Ovary (tissue), 9 donors: ENCODE data around the gene EXOC6B. TPM values are rescaled to one million over a fixed set of nuclear protein-coding genes. Genes with fewer than 3 reads are reported as not detected.

Experiments
- DNase-seq, 5 donors: peaks; one replicate each; pipeline ENCODE4 v3.0.0-alpha.2; 2019 to 2020
- H3K27ac ChIP-seq, 2 donors: fragments of 200-600 bp; one replicate each; pipeline versions ENCODE4 v1.5.1 to v1.8.0; 2019 to 2022
- H3K27me3 ChIP-seq: fragments of 200-600 bp; one replicate; pipeline ENCODE4 v1.8.0; 2022
- H3K36me3 ChIP-seq: fragments of 200-600 bp; sonication (generic); one replicate; pipeline ENCODE4 v1.5.1; 2019
- H3K4me1 ChIP-seq: one replicate; pipeline ENCODE4 v1.8.1; 2013; ENCODE audit warnings: mild to moderate bottlenecking, moderate library complexity; ENCODE audit not compliant: insufficient read depth
- H3K4me3 ChIP-seq: fragments of 200-600 bp; sonication (generic); one replicate; pipeline ENCODE4 v1.5.1; 2017
- H3K9me3 ChIP-seq, 2 donors: fragments of 200-600 bp in 1 of 2; sonication (generic) in 1 of 2; one replicate each; pipeline versions ENCODE4 v1.5.1 to v1.8.1; 2013 to 2019; ENCODE audit warnings: mild to moderate bottlenecking in 1 of 2, moderate library complexity in 1 of 2
- EP300 ChIP-seq: sonication (generic); formaldehyde crosslinking; IDR thresholded peaks from one replicate; pipeline ENCODE4 v1.6.1; 2017; ENCODE audit warnings: antibody characterized with exemption
- POLR2A ChIP-seq: fragments of 450-650 bp; IDR thresholded peaks from one replicate; pipeline ENCODE4 v1.6.1; 2017; ENCODE audit warnings: antibody characterized with exemption, mild to moderate bottlenecking, moderate library complexity
- WGBS, 3 donors: extraction: QIAGEN DNeasy Blood & Tissue Kit in 1 of 3; methylation state at CpG; one replicate each; pipeline versions ENCODE4 v1.1.5 to v1.1.7; 2013 to 2017; 5-methylcytosine and 5-hydroxymethylcytosine counted together
- intact Hi-C, 4 donors: fragments of 100-400 bp; cut with DNase I; formaldehyde crosslinking; loops; one replicate each; pipeline versions ENCODE4 v1.11.0 to v1.15.1; 2022 to 2023
- polyA plus RNA-seq, 2 donors: library from polyadenylated mRNA; stranded (reverse); fragments of 200-250 nt in 1 of 2; fragments of 350-450 nt in 1 of 2; fragmentation: Illumina TruSeq in 1 of 2; extraction: RNeasy Lipid Tissue Mini Kit (QIAGEN cat#74804) in 1 of 2; gene quantifications; one replicate each; pipeline ENCODE4 v1.2.3, GENCODE V29; 2013 to 2014
- small RNA-seq: library from RNA; depleted of rRNA; stranded (forward); fragments of <200 nt; gene quantifications from one replicate; pipeline ENCODE3, GENCODE V24; 2016
- total RNA-seq, 7 donors: library from RNA; depleted of rRNA in 2 of 7; stranded (reverse); fragments of >200 nt in 2 of 7; fragmentation: NEBNext Ultra II Directional in 3 of 7; extraction: Animal tissue kit (Norgen Biotek cat#: 25700) in 3 of 7; gene quantifications; one replicate each; pipeline versions ENCODE4 v1.1.0 to v1.2.4, GENCODE V29; 2016 to 2023
- TF ChIP-seq, protein P1 (sequence below), 3 donors: fragments of 450-650 bp in 2 of 3; fragments of 200-600 bp in 1 of 3; IDR thresholded peaks; one replicate each; pipeline versions ENCODE4 v1.5.1 to v1.8.0; 2016 to 2022; ENCODE audit warnings: antibody characterized with exemption in 3 of 3, mild to moderate bottlenecking in 1 of 3
- donor health status: DM: no; HTN: no; CAD: no; lungs with moderate emphysema.
- donor health status: DM: no; HTN: no; CAD: no.
- donor health status: Bipolar disorder and iron deficiency.
- donor health status: DM: yes; HTN: yes; CAD: no.
- donor health status: DM: no; HTN: no; CAD: no.
- donor health status: DM: yes; HTN: yes; CAD: no.

Gene EXOC6B
- total and polyA plus RNA-seq, 9 donors = 11.9 to 84.9 (median 57.8) TPM

DNA sequence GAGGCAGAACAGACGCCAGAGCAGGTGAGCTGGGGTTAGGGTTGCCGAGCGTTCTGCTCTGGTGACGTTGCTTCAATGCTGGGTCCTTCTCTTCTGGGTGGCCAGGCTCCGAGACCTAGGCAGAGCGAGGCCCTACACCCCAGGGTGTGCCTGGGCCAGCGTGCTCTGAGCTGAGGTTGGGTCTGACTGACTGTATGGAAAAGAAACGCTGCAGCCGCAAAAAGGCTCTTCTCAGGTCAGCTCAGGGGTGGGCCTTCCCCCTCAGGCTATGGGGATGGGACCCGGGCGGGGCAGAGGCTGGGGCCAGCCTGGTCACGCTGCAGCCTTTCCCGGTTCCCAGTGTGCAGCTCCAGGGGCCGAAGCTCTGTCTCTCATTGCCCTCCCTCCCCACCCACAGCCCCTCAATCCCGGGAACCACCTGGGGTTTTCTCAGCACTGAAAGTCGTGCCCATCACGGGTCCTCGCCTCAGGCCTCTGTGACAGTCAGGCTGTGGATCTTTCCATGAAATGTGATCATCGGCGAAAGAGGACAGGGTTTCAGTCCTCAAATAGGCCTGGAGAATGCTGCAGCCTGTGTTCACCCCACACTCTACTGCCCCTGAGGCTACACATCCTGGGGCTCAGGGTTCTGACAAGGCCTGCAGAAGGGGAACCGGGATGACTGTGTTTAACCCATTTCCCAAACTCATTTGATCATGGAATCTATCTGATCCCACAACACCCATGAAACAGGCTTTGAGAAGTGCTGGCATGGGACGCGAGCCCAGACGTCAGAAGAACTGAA is 697.6 kb downstream of the EXOC6B start:
- Histone ChIP-seq H3K27me3 (no peaks in the 10 kb centered on the region), H3K9me3 (no peaks in the 10 kb centered on the region), H3K4me3 (no peak overlapping the region), H3K36me3 (no peaks in the 10 kb centered on the region), H3K27ac (no peak overlapping the region), H3K4me1 (peaks cover 2% of the 10 kb centered on the region)
- DNase-seq = no peak
- intact Hi-C loops = no loop called here
- no peak for TF ChIP-seq POLR2A
- TF ChIP-seq EP300 = no peak
- TF ChIP-seq, protein P1, sequence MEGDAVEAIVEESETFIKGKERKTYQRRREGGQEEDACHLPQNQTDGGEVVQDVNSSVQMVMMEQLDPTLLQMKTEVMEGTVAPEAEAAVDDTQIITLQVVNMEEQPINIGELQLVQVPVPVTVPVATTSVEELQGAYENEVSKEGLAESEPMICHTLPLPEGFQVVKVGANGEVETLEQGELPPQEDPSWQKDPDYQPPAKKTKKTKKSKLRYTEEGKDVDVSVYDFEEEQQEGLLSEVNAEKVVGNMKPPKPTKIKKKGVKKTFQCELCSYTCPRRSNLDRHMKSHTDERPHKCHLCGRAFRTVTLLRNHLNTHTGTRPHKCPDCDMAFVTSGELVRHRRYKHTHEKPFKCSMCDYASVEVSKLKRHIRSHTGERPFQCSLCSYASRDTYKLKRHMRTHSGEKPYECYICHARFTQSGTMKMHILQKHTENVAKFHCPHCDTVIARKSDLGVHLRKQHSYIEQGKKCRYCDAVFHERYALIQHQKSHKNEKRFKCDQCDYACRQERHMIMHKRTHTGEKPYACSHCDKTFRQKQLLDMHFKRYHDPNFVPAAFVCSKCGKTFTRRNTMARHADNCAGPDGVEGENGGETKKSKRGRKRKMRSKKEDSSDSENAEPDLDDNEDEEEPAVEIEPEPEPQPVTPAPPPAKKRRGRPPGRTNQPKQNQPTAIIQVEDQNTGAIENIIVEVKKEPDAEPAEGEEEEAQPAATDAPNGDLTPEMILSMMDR (IDR thresholded peaks at IDR 0.05) = no peak
- 86 to 91% (median 87%) methylated on average over 23 to 24 of the region's 24 CpGs for WGBS, 3 donors

DNA sequence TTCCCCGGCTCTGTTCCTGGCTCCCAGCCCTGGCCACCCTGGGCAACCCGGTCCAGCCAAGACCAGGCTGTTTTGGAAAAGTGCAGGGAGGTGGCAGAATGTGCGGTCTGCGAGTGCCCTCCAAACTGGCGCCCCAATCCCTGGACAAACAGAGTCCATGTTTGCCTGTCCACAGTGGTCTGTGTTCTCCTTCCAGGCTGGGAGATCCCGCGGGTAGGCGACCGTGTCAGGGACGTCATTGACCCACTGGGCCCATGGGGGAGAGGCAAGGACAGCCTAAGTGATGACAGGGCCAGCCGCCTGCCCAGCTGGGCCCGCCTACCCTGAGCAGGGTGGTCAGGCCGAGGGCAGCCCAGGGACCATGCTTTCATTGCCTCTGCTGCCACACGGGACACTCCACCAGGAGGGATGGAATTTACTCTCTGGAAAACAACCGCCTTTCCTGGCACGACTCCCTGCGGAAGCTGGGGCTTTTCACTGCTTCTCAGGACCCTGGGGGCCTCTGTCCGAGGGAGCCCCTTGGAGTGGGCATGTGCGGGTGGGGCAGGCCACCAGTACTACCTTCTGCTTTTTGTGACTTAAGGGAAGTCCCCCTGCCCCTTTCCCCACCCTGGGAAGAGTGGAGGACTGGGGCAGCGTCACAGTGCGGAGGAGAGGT is 698.3 kb downstream of the EXOC6B start:
- H3K9me3 ChIP-seq = no peaks in the 10 kb centered on the region
- intact Hi-C loops = no loop called here
- no peak overlapping the region for H3K27ac ChIP-seq
- H3K36me3 ChIP-seq = no peaks in the 10 kb centered on the region
- H3K4me1 ChIP-seq = peaks cover 2% of the 10 kb centered on the region
- TF ChIP-seq EP300 = no peak
- TF ChIP-seq, protein P1 (IDR thresholded peaks at IDR 0.05) = no peak
- no peak for TF ChIP-seq POLR2A
- no peak overlapping the region for H3K4me3 ChIP-seq
- 83 to 89% (median 86%) methylated on average over 21 of the region's 21 CpGs for WGBS, 3 donors
- no peak for DNase-seq
- H3K27me3 ChIP-seq = no peaks in the 10 kb centered on the region

DNA sequence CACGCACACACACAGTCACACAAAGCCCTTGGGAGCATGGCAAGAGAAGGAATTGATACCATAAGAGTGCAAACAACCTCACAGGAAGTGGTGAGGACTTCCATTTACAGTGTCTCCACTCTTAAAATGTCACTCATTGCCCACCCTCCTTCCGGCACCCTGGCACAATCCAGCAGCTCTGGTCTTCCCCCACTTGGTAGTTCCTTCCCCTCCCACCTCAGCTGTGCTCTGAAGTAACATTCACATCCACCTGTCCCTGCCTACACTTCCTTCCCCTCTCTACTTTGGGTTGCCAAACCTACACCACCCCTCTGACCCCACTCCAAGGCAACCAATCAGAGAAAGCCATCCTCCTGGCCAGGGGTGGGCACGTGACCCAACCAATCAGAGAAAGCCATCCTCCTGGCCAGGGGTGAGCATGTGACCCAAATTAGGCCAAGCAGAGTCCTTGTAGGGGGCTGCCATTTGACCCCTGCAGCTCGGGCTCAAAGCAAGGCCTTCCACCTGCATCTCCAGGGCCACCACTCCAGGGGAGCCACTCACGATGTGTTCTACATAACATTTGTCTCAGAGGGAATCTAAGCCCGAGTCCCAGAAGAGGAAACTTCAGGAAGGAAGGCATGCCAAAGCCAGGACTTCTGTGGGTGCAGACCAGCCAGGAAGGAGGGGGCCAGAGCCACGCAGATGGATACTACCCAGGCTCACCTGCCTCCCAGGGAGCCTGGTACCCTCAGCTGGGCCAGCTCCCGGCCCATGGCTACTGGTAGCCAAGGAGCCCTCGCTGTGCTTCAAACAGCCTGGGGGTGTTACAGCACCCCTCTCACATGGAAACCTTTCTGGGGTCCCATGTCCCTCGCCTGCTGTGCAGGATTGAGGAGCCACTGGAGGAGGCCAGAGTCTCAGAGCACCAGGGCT is 699.4 kb downstream of the EXOC6B start:
- Histone ChIP-seq H3K4me3 (no peak overlapping the region), H3K4me1 (peaks cover 2% of the 10 kb centered on the region), H3K36me3 (no peaks in the 10 kb centered on the region), H3K27me3 (no peaks in the 10 kb centered on the region), H3K9me3 (no peaks in the 10 kb centered on the region), H3K27ac (no peak overlapping the region)
- no peak for TF ChIP-seq EP300
- TF ChIP-seq, protein P1 (IDR thresholded peaks at IDR 0.05) = no peak
- TF ChIP-seq POLR2A = no peak
- no peak for DNase-seq
- WGBS, 3 donors = 89 to 91% (median 90%) methylated on average over 10 of the region's 10 CpGs
- intact Hi-C loops = no loop called here

Small RNAs within 50 kb of the gene (small RNA-seq; reads per million reads assigned to genes)
- gene RF00592 = not detected
- gene RNU2-39P = not detected

Other genes starting within 250 kb of the EXOC6B start
- 10 to 100 TPM in 6 of 7 donors, 1 to 10 TPM in 1; 9.3 to 36.2 (median 18.5) TPM for gene SPR, start 61.4 kb upstream of the EXOC6B start, total RNA-seq
- gene SPR, start 61.4 kb upstream of the EXOC6B start, polyA plus RNA-seq = 10 to 100 TPM; 11.9 to 26.1 TPM
- gene EMX1, start 91.5 kb upstream of the EXOC6B start, total RNA-seq = 1 to 10 TPM in 1 of 7 donors, under 1 TPM in 2, not detected in 4; 0.20 to 1.1 (median 0.28) TPM
- gene EMX1, start 91.5 kb upstream of the EXOC6B start, polyA plus RNA-seq = under 1 TPM in 1 of 2 donors, not detected in 1; 0.28 TPM
- 10 to 100 TPM in 4 of 7 donors, 1 to 10 TPM in 3; 7.7 to 19.3 (median 11.6) TPM for gene SFXN5, start 245.7 kb upstream of the EXOC6B start, total RNA-seq
- gene SFXN5, start 245.7 kb upstream of the EXOC6B start, polyA plus RNA-seq = 10 to 100 TPM in 1 of 2 donors, 1 to 10 TPM in 1; 4.3 to 14.1 TPM